Activated CD8-positive, alpha-beta memory T cell treated with anti-CD3 and anti-CD28 coated beads for 4 hours (primary cell): ENCODE data around the gene DPF3.

Source experiments
- DNase-seq, 2 donors: peaks; one replicate each; pipeline ENCODE4 v3.0.0-alpha.2; 2020; ENCODE audit warnings: low read depth in 2 of 2

The DPF3 gene

GRCh38 chr14:72616811-72617210 lies 277.1 kb downstream of the DPF3 start:
- DNase-seq, result no peak

- DNase-seq, result no peak
Observed at GRCh38 chr14:72616294-72616693, 277.6 kb downstream of the DPF3 start.

GRCh38 chr14:72615451-72616121 lies 278.3 kb downstream of the DPF3 start:
- no peak for DNase-seq

GRCh38 chr14:72614891-72615415 lies 278.9 kb downstream of the DPF3 start:
- DNase-seq, result no peak

GRCh38 chr14:72614365-72614764 lies 279.5 kb downstream of the DPF3 start:
- DNase-seq, result no peak

- no peak for DNase-seq
Observed at GRCh38 chr14:72613975-72614319, 280.0 kb downstream of the DPF3 start.

GRCh38 chr14:72613231-72613974 lies 280.5 kb downstream of the DPF3 start:
- no peak for DNase-seq

GRCh38 chr14:72612041-72612440 lies 281.9 kb downstream of the DPF3 start:
- DNase-seq, result no peak

GRCh38 chr14:72611506-72611905 lies 282.4 kb downstream of the DPF3 start:
- no peak for DNase-seq

GRCh38 chr14:72610831-72611200 lies 283.1 kb downstream of the DPF3 start:
- no peak for DNase-seq

- DNase-seq, result no peak
Observed at GRCh38 chr14:72610096-72610830, 283.6 kb downstream of the DPF3 start.

- DNase-seq, result no peak
Observed at GRCh38 chr14:72609205-72609916, 284.5 kb downstream of the DPF3 start.

GRCh38 chr14:72608391-72609204 lies 285.3 kb downstream of the DPF3 start:
- no peak for DNase-seq

GRCh38 chr14:72607386-72608130 lies 286.3 kb downstream of the DPF3 start:
- no peak for DNase-seq

- DNase-seq, result no peak
Observed at GRCh38 chr14:72606879-72607278, 287.0 kb downstream of the DPF3 start.

- DNase-seq, result no peak
Observed at GRCh38 chr14:72605921-72606220, 288.0 kb downstream of the DPF3 start.

GRCh38 chr14:72605096-72605920 lies 288.6 kb downstream of the DPF3 start:
- DNase-seq, result no peak

GRCh38 chr14:72604133-72604532 lies 289.8 kb downstream of the DPF3 start:
- DNase-seq, result no peak

GRCh38 chr14:72603639-72604038 lies 290.3 kb downstream of the DPF3 start:
- no peak for DNase-seq
